Epidermal melanocyte (primary cell): ENCODE data around the gene CCDC182.
A peak's percentile ranks its signal among the peaks of the same experiment; 100 is the strongest.

Experiments used
- DNase-seq: peaks from one replicate; pipeline ENCODE4 v3.0.0; 2011; ENCODE audit warnings: low spot score; ENCODE audit not compliant: insufficient read length

CCDC182 gene

GRCh38 chr17:57699751-57700219 lies 45.3 kb downstream of the CCDC182 start:
- DNase-seq = peak; percentile 24

- DNase-seq = no peak
These were observed 47.0 kb downstream of the CCDC182 start for GRCh38 chr17:57697891-57698711.

- no peak for DNase-seq
These were observed 47.9 kb downstream of the CCDC182 start for GRCh38 chr17:57697197-57697596.

- no peak for DNase-seq
These were observed 49.0 kb downstream of the CCDC182 start for GRCh38 chr17:57696050-57696449.
